Measurements from ENCODE around the gene MED7. TPM values are rescaled to one million over a fixed set of nuclear protein-coding genes. Genes with fewer than 3 reads are reported as not detected.

Gene MED7
- total RNA-seq, 1 donor from 2014 or later = 11.9 TPM

DNA sequence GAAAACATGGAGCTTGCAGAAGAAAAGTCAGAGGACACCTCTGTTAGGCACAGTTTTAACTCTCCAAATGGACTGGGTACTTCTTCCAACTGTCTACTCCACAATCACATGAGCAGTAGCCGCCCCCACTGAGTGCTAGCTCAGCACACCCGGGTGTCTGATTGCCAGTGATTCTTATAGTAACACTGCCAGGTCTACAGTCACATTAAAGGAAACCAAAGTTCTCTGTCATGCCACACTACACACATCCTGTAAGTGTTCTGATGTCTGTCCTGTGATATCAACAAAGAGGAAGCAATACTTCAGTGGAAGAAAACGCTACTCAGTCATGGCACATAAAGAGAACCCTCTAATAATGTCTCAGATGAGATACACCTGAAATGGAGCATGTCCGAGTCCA lies 33.7 kb downstream of the MED7 start, which contains the start of gene HAVCR2:
Gene HAVCR2, minus strand, starts transcription at position 69 of the 400 bp plus-strand sequence. Its CDS starts 61 bp downstream, at position 8.
- Mint-ChIP-seq H3K4me3 (no peak within 1 kb of the TSS), H3K36me3 (no peaks in the 10 kb centered on the region), H3K4me1 (ENCODE audit: unreplicated experiment) (no peaks in the 10 kb centered on the region), H3K9me3 (no peaks in the 10 kb centered on the region), H3K27ac (no peak within 1 kb of the TSS), H3K27me3 (no peaks in the 10 kb centered on the region)
- DNase-seq (ENCODE audit: extremely low spot score, unreplicated experiment) = no peak
- TF ChIP-seq, protein P1, sequence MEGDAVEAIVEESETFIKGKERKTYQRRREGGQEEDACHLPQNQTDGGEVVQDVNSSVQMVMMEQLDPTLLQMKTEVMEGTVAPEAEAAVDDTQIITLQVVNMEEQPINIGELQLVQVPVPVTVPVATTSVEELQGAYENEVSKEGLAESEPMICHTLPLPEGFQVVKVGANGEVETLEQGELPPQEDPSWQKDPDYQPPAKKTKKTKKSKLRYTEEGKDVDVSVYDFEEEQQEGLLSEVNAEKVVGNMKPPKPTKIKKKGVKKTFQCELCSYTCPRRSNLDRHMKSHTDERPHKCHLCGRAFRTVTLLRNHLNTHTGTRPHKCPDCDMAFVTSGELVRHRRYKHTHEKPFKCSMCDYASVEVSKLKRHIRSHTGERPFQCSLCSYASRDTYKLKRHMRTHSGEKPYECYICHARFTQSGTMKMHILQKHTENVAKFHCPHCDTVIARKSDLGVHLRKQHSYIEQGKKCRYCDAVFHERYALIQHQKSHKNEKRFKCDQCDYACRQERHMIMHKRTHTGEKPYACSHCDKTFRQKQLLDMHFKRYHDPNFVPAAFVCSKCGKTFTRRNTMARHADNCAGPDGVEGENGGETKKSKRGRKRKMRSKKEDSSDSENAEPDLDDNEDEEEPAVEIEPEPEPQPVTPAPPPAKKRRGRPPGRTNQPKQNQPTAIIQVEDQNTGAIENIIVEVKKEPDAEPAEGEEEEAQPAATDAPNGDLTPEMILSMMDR (conservative IDR thresholded peaks at IDR 0.05) = no peak

DNA sequence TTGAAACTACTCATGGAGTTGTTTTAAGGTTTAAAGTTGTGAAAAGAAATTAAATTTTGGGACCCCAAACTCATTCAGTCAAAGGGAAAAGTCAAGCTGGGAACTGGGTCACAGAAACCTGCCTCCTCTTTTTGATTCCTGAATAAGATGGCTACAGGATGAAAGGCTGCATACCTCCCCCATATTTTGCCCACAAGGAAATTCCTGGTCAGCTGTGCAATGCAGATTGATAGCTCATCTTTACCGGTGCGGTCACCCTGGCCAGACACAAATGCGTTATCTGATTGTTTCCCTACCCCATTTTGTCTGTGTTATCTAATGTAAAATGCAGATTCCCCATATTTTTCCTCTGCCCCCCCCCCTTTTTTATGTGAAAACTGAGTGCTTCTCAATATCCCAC lies 35.2 kb downstream of the MED7 start:
- no peak overlapping the region for H3K4me3 Mint-ChIP-seq
- no peak for DNase-seq (ENCODE audit: extremely low spot score, unreplicated experiment)
- no peaks in the 10 kb centered on the region for H3K36me3 Mint-ChIP-seq

DNA sequence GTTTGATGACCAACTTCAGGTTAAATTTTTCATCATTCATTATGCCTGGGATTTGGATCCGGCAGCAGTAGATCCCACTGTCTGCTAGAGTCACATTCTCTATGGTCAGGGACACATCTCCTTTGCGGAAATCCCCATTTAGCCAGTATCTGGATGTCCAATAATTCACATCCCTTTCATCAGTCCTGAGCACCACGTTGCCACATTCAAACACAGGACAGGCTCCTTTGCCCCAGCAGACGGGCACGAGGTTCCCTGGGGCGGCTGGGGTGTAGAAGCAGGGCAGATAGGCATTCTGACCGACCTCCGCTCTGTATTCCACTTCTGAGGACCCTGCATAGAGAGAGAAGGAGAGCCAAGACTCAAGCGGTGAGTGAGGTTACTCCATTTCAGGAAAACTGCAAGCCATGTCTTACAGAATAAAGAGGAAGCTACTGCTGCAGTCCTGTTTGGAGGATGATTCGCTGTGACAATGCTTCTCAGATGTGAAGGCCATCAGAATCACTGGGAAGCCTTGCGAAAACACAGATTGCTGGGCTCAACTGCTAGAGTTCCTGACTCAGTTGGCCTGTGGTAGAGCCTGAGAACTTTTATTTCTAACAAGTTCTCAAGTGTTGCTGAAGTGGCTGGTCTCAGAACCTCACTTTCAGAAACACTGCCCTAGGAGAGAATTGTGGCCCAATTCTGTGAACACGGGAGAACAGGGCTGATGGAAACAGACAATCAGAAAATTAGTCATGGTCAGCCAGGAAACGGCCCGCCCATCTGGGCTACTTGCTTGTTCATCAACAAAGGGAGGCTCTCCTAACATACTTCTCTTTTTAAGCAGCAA lies 35.8 kb downstream of the MED7 start:
- no peaks in the 10 kb centered on the region for H3K36me3 Mint-ChIP-seq
- H3K4me3 Mint-ChIP-seq = no peak overlapping the region
- no peak overlapping the region for H3K27ac Mint-ChIP-seq
- H3K27me3 Mint-ChIP-seq = no peaks in the 10 kb centered on the region
- DNase-seq (ENCODE audit: extremely low spot score, unreplicated experiment) = no peak
- no peaks in the 10 kb centered on the region for H3K9me3 Mint-ChIP-seq
- no peaks in the 10 kb centered on the region for H3K4me1 Mint-ChIP-seq (ENCODE audit: unreplicated experiment)
- TF ChIP-seq, protein P1 (conservative IDR thresholded peaks at IDR 0.05) = no peak

More for the DNA sequence above, 35.2 kb downstream of the MED7 start:
- no peaks in the 10 kb centered on the region for H3K9me3 Mint-ChIP-seq
- H3K4me1 Mint-ChIP-seq (ENCODE audit: unreplicated experiment) = no peaks in the 10 kb centered on the region
- no peaks in the 10 kb centered on the region for H3K27me3 Mint-ChIP-seq
- H3K27ac Mint-ChIP-seq = no peak overlapping the region
- TF ChIP-seq, protein P1 (conservative IDR thresholded peaks at IDR 0.05) = no peak

DNA sequence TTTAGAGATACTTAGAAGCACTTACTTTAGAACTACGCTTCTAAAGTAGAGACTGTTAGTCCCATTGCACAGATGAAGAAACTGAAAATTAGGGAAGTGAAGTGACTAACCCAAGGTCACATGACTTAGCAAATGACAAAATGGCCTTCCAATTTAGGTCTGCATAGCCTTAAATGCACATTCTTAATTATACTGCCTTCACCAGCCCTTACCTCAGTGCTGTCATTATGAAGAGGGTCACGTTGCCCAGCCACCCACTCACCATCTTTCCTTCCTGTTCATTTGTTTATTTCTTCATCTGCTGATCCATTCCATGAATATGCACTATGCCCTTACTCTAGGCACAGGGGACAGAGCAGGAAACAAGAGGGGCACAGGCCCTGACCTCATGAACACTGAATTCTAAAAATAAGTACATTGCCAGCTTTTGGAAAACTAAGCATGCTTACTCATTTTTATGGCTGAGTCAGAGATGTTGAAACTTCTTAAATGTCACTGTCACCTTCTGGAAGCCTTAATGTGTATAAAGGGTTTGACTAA lies 42.5 kb downstream of the MED7 start:
- Mint-ChIP-seq H3K4me3 (no peak overlapping the region), H3K36me3 (no peaks in the 10 kb centered on the region), H3K9me3 (no peaks in the 10 kb centered on the region), H3K27me3 (no peaks in the 10 kb centered on the region), H3K27ac (no peak overlapping the region), H3K4me1 (ENCODE audit: unreplicated experiment) (no peaks in the 10 kb centered on the region)
- DNase-seq (ENCODE audit: extremely low spot score, unreplicated experiment) = no peak
- TF ChIP-seq, protein P1 (conservative IDR thresholded peaks at IDR 0.05) = no peak

DNA sequence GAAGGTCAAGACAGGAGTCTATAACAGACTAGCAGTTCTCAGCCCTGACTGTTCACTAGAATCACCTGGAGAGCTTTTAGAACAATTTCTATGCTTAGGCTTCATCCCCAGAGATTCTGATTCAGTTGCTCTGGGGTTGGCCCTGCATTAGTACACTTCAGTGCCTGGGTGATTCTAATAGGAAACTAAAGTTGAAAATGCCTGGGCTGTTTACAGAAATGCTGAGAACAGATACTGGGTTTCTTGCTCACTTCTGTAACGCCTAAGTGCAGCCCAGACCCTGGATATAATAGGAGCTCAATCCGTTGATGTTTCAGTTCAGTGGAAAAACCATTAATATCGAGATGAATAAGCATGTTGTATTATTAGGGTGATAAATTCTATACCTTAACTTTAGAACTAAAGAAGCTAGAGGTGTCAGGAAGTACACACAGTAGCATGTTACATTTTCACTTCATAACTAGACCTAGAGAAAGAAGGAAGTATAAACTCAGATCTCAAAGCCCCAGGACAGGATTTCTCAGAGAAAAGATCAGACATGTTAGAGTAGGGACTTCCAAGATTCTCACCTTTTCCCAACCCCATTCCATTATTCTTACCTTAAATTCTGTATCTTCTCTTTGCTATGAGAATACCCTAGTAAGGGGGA lies 54.2 kb downstream of the MED7 start:
- TF ChIP-seq, protein P1 (conservative IDR thresholded peaks at IDR 0.05) = no peak
- DNase-seq (ENCODE audit: extremely low spot score, unreplicated experiment) = no peak
- no peaks in the 10 kb centered on the region for H3K27me3 Mint-ChIP-seq
- no peak overlapping the region for H3K27ac Mint-ChIP-seq
- no peaks in the 10 kb centered on the region for H3K36me3 Mint-ChIP-seq
- no peaks in the 10 kb centered on the region for H3K4me1 Mint-ChIP-seq (ENCODE audit: unreplicated experiment)
- H3K4me3 Mint-ChIP-seq = no peak overlapping the region
- H3K9me3 Mint-ChIP-seq = no peaks in the 10 kb centered on the region

Other genes starting within 250 kb of the MED7 start
- gene TIMD4, start 179.6 kb downstream of the MED7 start, total RNA-seq (ENCODE audit: low replicate concordance) = not detected in 2 replicates
- gene HAVCR1, start 83.7 kb downstream of the MED7 start, total RNA-seq (ENCODE audit: low replicate concordance) = 0.92 and 6.7 TPM in 2 replicates
- gene HAVCR2, start 33.8 kb downstream of the MED7 start, total RNA-seq (ENCODE audit: low replicate concordance) = 0.10 and 0.29 TPM in 2 replicates
- gene GARIN3, start 23.4 kb upstream of the MED7 start, total RNA-seq (ENCODE audit: low replicate concordance) = not detected in 2 replicates
- not detected in 2 replicates for gene ITK, start 38.0 kb upstream of the MED7 start, total RNA-seq (ENCODE audit: low replicate concordance)
- 59.4 and 61.4 TPM in 2 replicates for gene CYFIP2, start 123.3 kb upstream of the MED7 start, total RNA-seq (ENCODE audit: low replicate concordance)

Data from type B pancreatic cell (in vitro differentiated cells).